ENCODE results near the gene CMTM3. TPM values are rescaled to one million over a fixed set of nuclear protein-coding genes. Genes with fewer than 3 reads are reported as not detected.

CMTM3 gene
- total and polyA plus RNA-seq, 8 donors, result 0.87 to 12.2 (median 8.5) TPM; not detected in 2

GRCh38 chr16:66574081-66574480, 30.4 kb upstream of the CMTM3 start:
- DNase-seq, result no peak
- H3K27ac ChIP-seq, result no peak overlapping the region
- peaks cover 0 to 28% (median 7%) of the 10 kb centered on the region in 4 donors for H3K4me1 ChIP-seq
- intact Hi-C loops (cut with DNase I; ENCODE audit: low total_unique reads), result no loop called here
- WGBS, 5 donors, result 92 to 100% (median 96%) methylated on average over 1 of the region's 1 CpG
- TF ChIP-seq POLR2A (IDR thresholded peaks at IDR 0.05), result no peak
- no peak for TF ChIP-seq CTCF (IDR thresholded peaks at IDR 0.05)
- TF ChIP-seq EP300 (IDR thresholded peaks at IDR 0.05), result no peak
- no peak for TF ChIP-seq POLR2AphosphoS5 (IDR thresholded peaks at IDR 0.05)
- peaks cover 0 to 13% (median 7%) of the 10 kb centered on the region in 3 donors for H3K27me3 ChIP-seq
- no peak overlapping the region for H3K4me3 ChIP-seq
- H3K9me3 ChIP-seq, result no peaks in the 10 kb centered on the region
- H3K36me3 ChIP-seq, result no peaks in the 10 kb centered on the region

GRCh38 chr16:66574531-66574930, 30.0 kb upstream of the CMTM3 start:
- DNase-seq, result no peak
- intact Hi-C loops (cut with DNase I; ENCODE audit: low total_unique reads), result no loop called here
- H3K27ac ChIP-seq, result no peak overlapping the region
- WGBS, 5 donors, result 85 to 93% (median 90%) methylated on average over 3 of the region's 3 CpGs
- TF ChIP-seq POLR2AphosphoS5 (IDR thresholded peaks at IDR 0.05) (no peak), CTCF (IDR thresholded peaks at IDR 0.05) (no peak), POLR2A (IDR thresholded peaks at IDR 0.05) (no peak), EP300 (IDR thresholded peaks at IDR 0.05) (no peak)
- H3K4me3 ChIP-seq, result no peak overlapping the region
- no peaks in the 10 kb centered on the region for H3K9me3 ChIP-seq
- peaks cover 0 to 27% (median 9%) of the 10 kb centered on the region in 4 donors for H3K4me1 ChIP-seq
- H3K36me3 ChIP-seq, result no peaks in the 10 kb centered on the region
- H3K27me3 ChIP-seq, result peaks cover 0 to 17% (median 7%) of the 10 kb centered on the region in 3 donors

- TF ChIP-seq CTCF (IDR thresholded peaks at IDR 0.05), result no peak
- TF ChIP-seq POLR2A (IDR thresholded peaks at IDR 0.05), result no peak
- no peak for TF ChIP-seq EP300 (IDR thresholded peaks at IDR 0.05)
- TF ChIP-seq POLR2AphosphoS5 (IDR thresholded peaks at IDR 0.05), result no peak
- no peak for DNase-seq
- WGBS, 5 donors, result 98 to 100% (median 99%) methylated on average over 3 of the region's 3 CpGs
- no peak overlapping the region for H3K27ac ChIP-seq
- intact Hi-C loops (cut with DNase I; ENCODE audit: low total_unique reads), result no loop called here
- no peaks in the 10 kb centered on the region for H3K9me3 ChIP-seq
- H3K27me3 ChIP-seq, result peaks cover 0 to 22% (median 7%) of the 10 kb centered on the region in 3 donors
- H3K4me3 ChIP-seq, result no peak overlapping the region
- H3K4me1 ChIP-seq, result peaks cover 0 to 22% (median 9%) of the 10 kb centered on the region in 4 donors
- H3K36me3 ChIP-seq, result no peaks in the 10 kb centered on the region
These were observed 29.4 kb upstream of the CMTM3 start for GRCh38 chr16:66575060-66575459.

GRCh38 chr16:66576296-66576695, 28.2 kb upstream of the CMTM3 start:
- Histone ChIP-seq H3K9me3 (no peaks in the 10 kb centered on the region), H3K4me1 (peaks cover 0 to 17% (median 9%) of the 10 kb centered on the region in 4 donors), H3K4me3 (no peak overlapping the region), H3K36me3 (no peaks in the 10 kb centered on the region), H3K27ac (no peak overlapping the region), H3K27me3 (peaks cover 0 to 24% (median 7%) of the 10 kb centered on the region in 3 donors)
- TF ChIP-seq POLR2A (IDR thresholded peaks at IDR 0.05), result no peak
- no peak for TF ChIP-seq CTCF (IDR thresholded peaks at IDR 0.05)
- TF ChIP-seq EP300 (IDR thresholded peaks at IDR 0.05), result no peak
- TF ChIP-seq POLR2AphosphoS5 (IDR thresholded peaks at IDR 0.05), result no peak
- intact Hi-C loops (cut with DNase I; ENCODE audit: low total_unique reads), result no loop called here
- no peak for DNase-seq
- 85 to 95% (median 90%) methylated on average over 5 of the region's 5 CpGs for WGBS, 5 donors
